ENCODE measurements around the gene RUNX1. TPM values are rescaled to one million over a fixed set of nuclear protein-coding genes. Genes with fewer than 3 reads are reported as not detected.
A peak's percentile ranks its signal among the peaks of the same experiment; 100 is the strongest.

The RUNX1 gene
- total and polyA plus RNA-seq, 3 experiments from 2014 or later = 22.0 to 41.5 (median 40.3) TPM

- Histone ChIP-seq H3K27ac (ENCODE audit: low read depth, low read length) (no peak overlapping the region), H3K27me3 (ENCODE audit: insufficient read depth, low read length, poor library complexity, severe bottlenecking) (no peaks in the 10 kb centered on the region), H3K4me3 (ENCODE audit: low read length) (no peak overlapping the region), H3K9me3 (ENCODE audit: low read length) (no peaks in the 10 kb centered on the region), H3K4me1 (ENCODE audit: insufficient read depth, low read length) (peaks cover 27% of the 10 kb centered on the region), H3K36me3 (ENCODE audit: insufficient read depth, low read length) (no peaks in the 10 kb centered on the region)
- H3K36me3 Mint-ChIP-seq = peaks cover 0 to 8% (median under 1%) of the 10 kb centered on the region in 3 donors
- H3K9me3 Mint-ChIP-seq = no peaks in the 10 kb centered on the region
- DNase-seq = no peak
- no peaks in the 10 kb centered on the region for H3K27me3 Mint-ChIP-seq
- peak overlapping the region in 2 of 8 donors; percentile 37 to 76 for H3K27ac Mint-ChIP-seq
- peaks cover 50 to 62% (median 56%) of the 10 kb centered on the region in 3 donors for H3K4me1 Mint-ChIP-seq
- CTCF ChIA-PET = interaction anchor here (0.8 to 2.4 kb wide), 2 partner anchors 15 to 20 kb away, joined by 3 to 8 read pairs; no protein-coding TSS in a partner anchor
- H3K4me3 Mint-ChIP-seq = no peak overlapping the region
- POLR2A ChIA-PET = interaction anchor here (0.5 kb wide), 1 partner anchor 1160 kb away, joined by 3 read pairs; no protein-coding TSS in a partner anchor
These were observed 144.4 kb downstream of the RUNX1 start for GRCh38 chr21:34904526-34905217.

GRCh38 chr21:34900376-34900775 is 148.7 kb downstream of the RUNX1 start:
- ChIA-PET CTCF (interaction anchor here (0.9 to 2.8 kb wide), 2 partner anchors 10 to 103 kb away, joined by 3 to 12 read pairs; no protein-coding TSS in a partner anchor), POLR2A (no interaction called here)
- Histone ChIP-seq H3K4me1 (ENCODE audit: insufficient read depth, low read length) (no peaks in the 10 kb centered on the region), H3K27me3 (ENCODE audit: insufficient read depth, low read length, poor library complexity, severe bottlenecking) (no peaks in the 10 kb centered on the region), H3K27ac (ENCODE audit: low read depth, low read length) (no peak overlapping the region), H3K9me3 (ENCODE audit: low read length) (no peaks in the 10 kb centered on the region), H3K36me3 (ENCODE audit: insufficient read depth, low read length) (no peaks in the 10 kb centered on the region), H3K4me3 (ENCODE audit: low read length) (no peak overlapping the region)
- H3K27me3 Mint-ChIP-seq = no peaks in the 10 kb centered on the region
- H3K4me3 Mint-ChIP-seq = no peak overlapping the region
- H3K36me3 Mint-ChIP-seq = peaks cover 3 to 19% (median 10%) of the 10 kb centered on the region in 3 donors
- peaks cover 0 to 2% (median 0%) of the 10 kb centered on the region in 5 donors for H3K9me3 Mint-ChIP-seq
- H3K27ac Mint-ChIP-seq = peak overlapping the region in 1 of 8 donors; percentile 50
- peaks cover 30 to 41% (median 32%) of the 10 kb centered on the region in 3 donors for H3K4me1 Mint-ChIP-seq
- DNase-seq = no peak

- Histone ChIP-seq H3K4me3 (ENCODE audit: low read length) (no peak overlapping the region), H3K36me3 (ENCODE audit: insufficient read depth, low read length) (no peaks in the 10 kb centered on the region), H3K9me3 (ENCODE audit: low read length) (no peaks in the 10 kb centered on the region), H3K27ac (ENCODE audit: low read depth, low read length) (no peak overlapping the region), H3K4me1 (ENCODE audit: insufficient read depth, low read length) (no peaks in the 10 kb centered on the region), H3K27me3 (ENCODE audit: insufficient read depth, low read length, poor library complexity, severe bottlenecking) (no peaks in the 10 kb centered on the region)
- H3K9me3 Mint-ChIP-seq = peaks cover 0 to 2% (median 0%) of the 10 kb centered on the region in 5 donors
- no peak overlapping the region for H3K4me3 Mint-ChIP-seq
- H3K36me3 Mint-ChIP-seq = peaks cover 3 to 18% (median 10%) of the 10 kb centered on the region in 3 donors
- H3K27me3 Mint-ChIP-seq = no peaks in the 10 kb centered on the region
- DNase-seq = no peak
- peaks cover 29 to 41% (median 32%) of the 10 kb centered on the region in 3 donors for H3K4me1 Mint-ChIP-seq
- POLR2A ChIA-PET = no interaction called here
- H3K27ac Mint-ChIP-seq = peak overlapping the region in 2 of 8 donors; percentile 23 to 24
- CTCF ChIA-PET = interaction anchor here (0.9 kb wide), 1 partner anchor 104 kb away, joined by 3 read pairs; no protein-coding TSS in a partner anchor
These were observed 149.3 kb downstream of the RUNX1 start for GRCh38 chr21:34899760-34900159.

- H3K9me3 Mint-ChIP-seq = peaks cover 0 to 2% (median 0%) of the 10 kb centered on the region in 5 donors
- CTCF ChIA-PET = interaction anchor here (0.9 to 1.6 kb wide), 2 partner anchors 10 to 104 kb away, joined by 3 read pairs; no protein-coding TSS in a partner anchor
- no peak overlapping the region for H3K4me3 Mint-ChIP-seq
- peak overlapping the region in 3 of 8 donors; percentile 23 to 71 (median 24) for H3K27ac Mint-ChIP-seq
- Histone ChIP-seq H3K27me3 (ENCODE audit: insufficient read depth, low read length, poor library complexity, severe bottlenecking) (no peaks in the 10 kb centered on the region), H3K4me3 (ENCODE audit: low read length) (no peak overlapping the region), H3K27ac (ENCODE audit: low read depth, low read length) (no peak overlapping the region), H3K9me3 (ENCODE audit: low read length) (no peaks in the 10 kb centered on the region), H3K36me3 (ENCODE audit: insufficient read depth, low read length) (no peaks in the 10 kb centered on the region), H3K4me1 (ENCODE audit: insufficient read depth, low read length) (no peaks in the 10 kb centered on the region)
- DNase-seq = no peak
- POLR2A ChIA-PET = no interaction called here
- no peaks in the 10 kb centered on the region for H3K27me3 Mint-ChIP-seq
- H3K4me1 Mint-ChIP-seq = peaks cover 31 to 41% (median 35%) of the 10 kb centered on the region in 3 donors
- H3K36me3 Mint-ChIP-seq = peaks cover 3 to 18% (median 10%) of the 10 kb centered on the region in 3 donors
These were observed 149.8 kb downstream of the RUNX1 start for GRCh38 chr21:34899302-34899701.

GRCh38 chr21:34897828-34898227 is 151.3 kb downstream of the RUNX1 start:
- Mint-ChIP-seq H3K4me1 (peaks cover 39 to 52% (median 48%) of the 10 kb centered on the region in 3 donors), H3K9me3 (peaks cover 0 to 2% (median 0%) of the 10 kb centered on the region in 5 donors), H3K27me3 (no peaks in the 10 kb centered on the region), H3K4me3 (no peak overlapping the region), H3K27ac (peak overlapping the region in 2 of 8 donors; percentile 37 to 59), H3K36me3 (peaks cover 3 to 18% (median 10%) of the 10 kb centered on the region in 3 donors)
- DNase-seq = no peak
- POLR2A ChIA-PET = no interaction called here
- no peaks in the 10 kb centered on the region for H3K36me3 ChIP-seq (ENCODE audit: insufficient read depth, low read length)
- peaks cover 11% of the 10 kb centered on the region for H3K4me1 ChIP-seq (ENCODE audit: insufficient read depth, low read length)
- no peak overlapping the region for H3K27ac ChIP-seq (ENCODE audit: low read depth, low read length)
- CTCF ChIA-PET = interaction anchor here (0.6 to 1.6 kb wide), 4 partner anchors 7 to 160 kb away, joined by 3 to 4 read pairs (median 3); no protein-coding TSS in a partner anchor
- H3K4me3 ChIP-seq (ENCODE audit: low read length) = no peak overlapping the region
- no peaks in the 10 kb centered on the region for H3K27me3 ChIP-seq (ENCODE audit: insufficient read depth, low read length, poor library complexity, severe bottlenecking)
- no peaks in the 10 kb centered on the region for H3K9me3 ChIP-seq (ENCODE audit: low read length)

- CTCF ChIA-PET = interaction anchor here (0.6 kb wide), 1 partner anchor 518 kb away, joined by 3 read pairs; no protein-coding TSS in a partner anchor
These were observed 154.7 kb downstream of the RUNX1 start for GRCh38 chr21:34894401-34894800.

GRCh38 chr21:34892209-34892608 is 156.9 kb downstream of the RUNX1 start:
- ChIA-PET CTCF (interaction anchor here (1.1 to 1.6 kb wide), 3 partner anchors 18 to 508 kb away, joined by 3 to 5 read pairs (median 4); no protein-coding TSS in a partner anchor), POLR2A (interaction anchor here (1.7 kb wide), 1 partner anchor 155 kb away, joined by 7 read pairs; no protein-coding TSS in a partner anchor)
- H3K36me3 ChIP-seq (ENCODE audit: insufficient read depth, low read length) = no peaks in the 10 kb centered on the region
- peaks cover 29% of the 10 kb centered on the region for H3K4me1 ChIP-seq (ENCODE audit: insufficient read depth, low read length)
- H3K4me1 Mint-ChIP-seq = peaks cover 50 to 69% (median 69%) of the 10 kb centered on the region in 3 donors
- H3K27ac Mint-ChIP-seq = peak overlapping the region in 3 of 8 donors; percentile 72 to 78 (median 73)
- no peaks in the 10 kb centered on the region for H3K9me3 Mint-ChIP-seq
- no peaks in the 10 kb centered on the region for H3K9me3 ChIP-seq (ENCODE audit: low read length)
- H3K4me3 Mint-ChIP-seq = peak overlapping the region in 6 of 7 donors; percentile 29 to 94 (median 64)
- H3K36me3 Mint-ChIP-seq = peaks cover 3 to 11% (median 6%) of the 10 kb centered on the region in 3 donors
- H3K4me3 ChIP-seq (ENCODE audit: low read length) = no peak overlapping the region
- peak in 1 of 5 donors; percentile 7 for DNase-seq
- no peak overlapping the region for H3K27ac ChIP-seq (ENCODE audit: low read depth, low read length)
- H3K27me3 Mint-ChIP-seq = peaks cover 0 to 7% of the 10 kb centered on the region in 2 donors
- no peaks in the 10 kb centered on the region for H3K27me3 ChIP-seq (ENCODE audit: insufficient read depth, low read length, poor library complexity, severe bottlenecking)

More at GRCh38 chr21:34894401-34894800, 154.7 kb downstream of the RUNX1 start:
- Mint-ChIP-seq H3K4me1 (peaks cover 45 to 62% (median 61%) of the 10 kb centered on the region in 3 donors), H3K36me3 (peaks cover 3 to 16% (median 10%) of the 10 kb centered on the region in 3 donors), H3K27me3 (no peaks in the 10 kb centered on the region), H3K27ac (peak overlapping the region; percentile 6 to 78 (median 48)), H3K9me3 (peaks cover 0 to 2% (median 0%) of the 10 kb centered on the region in 5 donors), H3K4me3 (peak overlapping the region in 2 of 7 donors; percentile 0 to 72)
- H3K4me1 ChIP-seq (ENCODE audit: insufficient read depth, low read length) = peaks cover 22% of the 10 kb centered on the region
- no peaks in the 10 kb centered on the region for H3K27me3 ChIP-seq (ENCODE audit: insufficient read depth, low read length, poor library complexity, severe bottlenecking)
- no peaks in the 10 kb centered on the region for H3K9me3 ChIP-seq (ENCODE audit: low read length)
- DNase-seq = no peak
- H3K27ac ChIP-seq (ENCODE audit: low read depth, low read length) = no peak overlapping the region
- H3K36me3 ChIP-seq (ENCODE audit: insufficient read depth, low read length) = no peaks in the 10 kb centered on the region
- POLR2A ChIA-PET = interaction anchor here (0.6 kb wide), 1 partner anchor 153 kb away, joined by 8 read pairs; no protein-coding TSS in a partner anchor
- no peak overlapping the region for H3K4me3 ChIP-seq (ENCODE audit: low read length)
